Hematopoietic multipotent progenitor cell treated with erythropoietin and hydrocortisone succinate and interleukin-3 and kit ligand, for 4 days (in vitro differentiated cells): Measurements from ENCODE around the gene PRKAR1B.

Source experiments
- DNase-seq: peaks from one replicate; pipeline ENCODE4 v3.0.0-alpha.2; 2015

PRKAR1B gene

GRCh38 chr7:534075-534474, 193.0 kb downstream of the PRKAR1B start:
- DNase-seq, result no peak

GRCh38 chr7:533266-533665, 193.8 kb downstream of the PRKAR1B start:
- no peak for DNase-seq

- DNase-seq, result no peak
Observed at GRCh38 chr7:532379-533143, 194.5 kb downstream of the PRKAR1B start.

- DNase-seq, result no peak
Observed at GRCh38 chr7:531777-532176, 195.3 kb downstream of the PRKAR1B start.

- no peak for DNase-seq
Observed at GRCh38 chr7:528451-528850, 198.6 kb downstream of the PRKAR1B start.

DNA sequence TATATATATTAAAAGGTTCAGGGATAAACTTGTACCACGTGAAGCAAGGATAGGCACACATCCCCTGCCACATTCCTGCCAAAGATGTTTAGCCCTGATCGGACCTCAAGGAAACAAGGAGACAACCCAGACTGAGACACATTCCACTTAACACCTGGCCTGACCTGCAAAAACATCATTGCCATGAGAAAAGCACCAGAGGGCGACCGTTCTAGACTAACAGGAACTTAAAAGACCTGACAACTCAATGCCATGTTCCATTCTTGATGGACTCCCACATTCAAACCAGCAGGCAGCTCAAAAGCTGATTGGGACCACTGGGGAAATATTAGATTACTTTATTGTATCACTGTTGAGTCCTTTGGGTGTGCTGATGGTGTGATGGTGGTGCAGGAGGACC, 199.4 kb downstream of the PRKAR1B start:
- no peak for DNase-seq

- no peak for DNase-seq
Observed at GRCh38 chr7:526460-527034, 200.5 kb downstream of the PRKAR1B start.

- DNase-seq, result no peak
Observed at GRCh38 chr7:525740-526139, 201.3 kb downstream of the PRKAR1B start.

GRCh38 chr7:524800-525199, 202.3 kb downstream of the PRKAR1B start:
- no peak for DNase-seq

- peak; percentile 46 for DNase-seq
Observed at GRCh38 chr7:523347-524336, 203.4 kb downstream of the PRKAR1B start.

DNA sequence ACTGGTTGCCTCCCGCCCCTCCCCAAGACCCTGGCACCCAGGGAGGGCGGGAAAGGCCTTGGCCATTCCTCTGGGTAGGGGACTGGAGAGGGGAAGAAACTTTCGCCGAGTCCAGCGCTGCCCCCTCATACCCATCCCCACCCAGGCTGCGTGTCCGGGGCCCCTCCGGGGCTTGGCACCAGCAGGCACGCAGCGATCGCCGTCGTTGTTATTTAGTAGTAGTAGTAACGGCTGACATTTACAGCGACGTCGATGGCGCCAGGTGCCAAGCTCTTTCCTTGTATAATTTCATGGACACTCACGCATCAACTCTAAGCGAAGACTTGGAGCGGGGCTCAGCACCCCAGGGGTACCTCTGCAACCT, 204.1 kb downstream of the PRKAR1B start:
- no peak for DNase-seq

DNA sequence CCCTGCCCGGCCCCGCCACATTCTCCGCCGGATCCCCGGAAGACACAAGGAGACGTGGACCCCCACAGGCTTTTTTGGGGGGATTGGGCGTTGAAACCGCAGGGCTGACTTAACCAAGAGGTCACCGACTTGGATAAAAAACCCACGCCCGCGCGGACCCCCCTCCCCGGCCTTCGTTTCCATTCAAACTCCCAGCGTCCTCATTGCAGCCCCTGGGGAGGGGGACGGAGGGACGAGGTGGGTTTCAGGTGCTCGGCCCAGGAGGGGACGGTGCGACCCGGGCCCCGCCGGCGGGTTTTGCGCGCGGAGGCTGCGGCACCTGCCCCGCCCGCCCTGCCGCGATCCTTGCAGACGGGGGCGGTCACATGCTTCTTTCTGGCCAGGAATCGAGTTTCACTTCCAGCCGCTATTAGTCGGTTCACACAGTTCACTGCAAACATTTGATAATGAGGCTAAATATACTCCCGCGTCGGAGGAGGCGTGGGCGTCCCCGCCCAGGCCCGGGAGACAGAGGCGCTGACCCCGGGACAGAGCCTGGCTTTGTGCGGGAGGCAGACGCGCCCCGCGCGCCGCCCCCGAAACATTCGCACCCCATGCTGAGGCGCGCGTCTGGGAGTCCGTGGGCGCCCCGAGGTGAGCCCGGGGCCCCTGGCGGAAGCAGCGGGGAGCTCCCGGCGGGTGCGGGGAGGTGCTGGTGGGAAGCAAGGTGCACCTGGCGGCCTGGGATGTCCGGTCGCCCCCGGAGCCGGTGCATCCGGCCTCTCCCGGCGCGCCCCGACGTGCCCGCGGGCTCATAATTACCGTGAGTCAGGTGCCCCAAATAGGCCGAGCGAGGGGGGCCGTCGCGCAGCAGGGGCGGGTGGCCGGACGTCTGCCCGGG, 204.8 kb downstream of the PRKAR1B start:
- DNase-seq, result peak; percentile 72

DNA sequence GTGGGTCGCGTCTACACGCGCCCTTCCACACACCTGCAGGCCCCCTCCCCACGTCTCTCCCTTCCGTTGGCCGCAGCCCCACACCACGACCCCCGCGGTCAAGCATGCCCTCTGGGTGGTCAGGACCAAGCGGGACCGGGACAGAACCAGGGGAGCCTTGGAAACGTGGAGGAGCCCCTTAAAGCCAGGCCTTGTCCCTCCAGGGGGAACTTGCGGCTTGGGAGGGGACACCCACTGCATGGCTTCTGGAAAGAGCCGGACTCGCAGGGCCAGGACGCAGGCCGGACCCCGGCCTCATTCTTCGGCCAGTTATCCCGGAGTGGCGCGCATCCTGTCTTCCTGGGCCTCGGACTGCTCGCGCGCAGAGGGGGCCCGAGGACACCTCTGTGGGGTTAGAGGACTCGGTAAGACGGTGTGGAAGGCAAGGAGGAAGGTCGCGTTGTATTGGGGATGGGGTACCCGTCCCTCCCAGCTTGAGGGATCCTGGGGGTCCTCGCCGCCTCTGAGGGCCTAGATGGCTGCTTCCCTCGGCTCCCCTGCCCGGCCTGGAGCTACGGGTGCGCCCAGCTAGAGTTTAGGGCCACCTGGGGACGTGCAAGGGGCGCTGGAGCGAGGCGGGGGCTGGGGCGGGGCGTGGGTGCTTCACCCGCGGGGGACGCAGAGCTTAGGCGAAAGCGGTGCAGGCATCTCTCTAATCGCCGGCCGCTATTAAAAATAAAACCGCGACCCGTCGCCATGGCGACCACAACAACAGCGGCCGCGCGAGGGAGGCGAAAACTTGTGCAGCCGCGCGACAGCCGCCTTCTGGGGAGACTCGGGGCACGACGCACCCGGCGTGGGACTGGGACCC, 205.6 kb downstream of the PRKAR1B start:
- peak; percentile 76 for DNase-seq

GRCh38 chr7:520503-521161, 206.4 kb downstream of the PRKAR1B start:
- no peak for DNase-seq

- DNase-seq, result peak; percentile 66
Observed at GRCh38 chr7:519484-520390, 207.3 kb downstream of the PRKAR1B start, which contains the start of gene PDGFA. PDGFA (minus strand) TSS chr7:519846; CDS start chr7:519001, 845 bp downstream.

DNA sequence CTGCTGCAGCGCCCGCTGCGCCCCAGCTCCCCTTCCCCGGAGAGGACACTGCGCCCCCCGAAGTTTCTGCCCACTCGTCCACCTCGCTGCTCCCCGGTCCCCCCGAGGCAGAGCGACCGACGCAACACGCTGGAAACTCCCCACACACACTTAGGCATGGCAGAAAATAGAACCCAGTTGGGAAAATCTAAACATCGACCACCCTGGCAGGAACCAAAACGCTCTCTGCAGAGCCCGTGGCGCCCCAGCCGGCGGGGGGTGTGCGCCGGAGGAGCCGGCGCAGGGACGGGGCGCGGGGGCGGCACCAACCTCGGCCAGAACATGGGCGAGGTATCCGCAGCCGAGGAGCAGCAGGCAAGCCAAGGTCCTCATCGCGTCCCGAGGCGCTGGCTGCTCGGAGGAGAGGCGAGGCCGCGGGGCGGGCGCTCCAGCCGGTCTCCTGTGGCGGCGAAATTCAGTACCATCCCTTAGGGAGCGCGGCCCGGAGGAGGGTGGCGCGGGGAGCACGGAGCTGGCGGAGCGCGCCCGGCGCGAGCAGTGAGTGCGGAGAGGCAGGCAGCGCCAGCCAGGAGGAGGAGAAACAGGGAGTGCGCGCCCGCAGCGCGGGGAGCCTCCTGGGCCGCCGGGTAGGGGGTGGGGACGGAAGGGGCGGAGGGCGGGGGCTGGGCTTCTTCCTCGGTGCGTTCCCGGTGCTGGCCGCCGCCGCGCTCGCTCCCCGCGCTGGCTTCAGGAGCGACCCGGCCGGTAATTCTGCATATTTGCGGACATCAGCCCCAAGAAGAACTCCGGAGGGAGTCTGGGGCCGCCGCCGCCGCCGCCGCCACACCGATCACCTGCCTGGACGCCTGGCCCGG, 208.2 kb downstream of the PRKAR1B start:
- peak; percentile 56 for DNase-seq

- DNase-seq, result peak; percentile 32
Observed at GRCh38 chr7:517774-518629, 209.1 kb downstream of the PRKAR1B start.
